PC-3 (cell line): ENCODE results near the gene MRC2. TPM values are rescaled to one million over a fixed set of nuclear protein-coding genes. Genes with fewer than 3 reads are reported as not detected.

Experiments used
- ATAC-seq: fragments of 200-7000 bp; cut with Tn5 transposase; 2 replicates; pipeline ENCODE4 v1.9.1; 2020; ENCODE audit warnings: mild to moderate bottlenecking, moderate library complexity
- BruUV-seq: library from RNA; stranded (reverse); fragments of 400-500 nt; replicated peaks from 2 replicates; lab custom pipeline; 2021; lab: Mats Ljungman, UMichigan
- CTCF ChIA-PET: fragments of 300-600 bp; sonication (Branson Sonifier 250); formaldehyde crosslinking; loops from one replicate; lab custom pipeline; 2022; ENCODE audit warnings: antibody characterized with exemption; lab: Charles Lee
- POLR2A ChIA-PET: fragments of 300-600 bp; sonication (Branson Sonifier 250); formaldehyde crosslinking; loops from one replicate; lab custom pipeline; 2022; ENCODE audit warnings: antibody characterized with exemption; ENCODE audit not compliant: unreplicated experiment; lab: Charles Lee
- DNase-seq: peaks from one replicate; pipeline ENCODE4 v3.0.0-alpha.2; 2015
- H2AFZ ChIP-seq: fragments of 300-600 bp; sonication (generic); 2 replicates; pipeline ENCODE4 v1.6.0; 2016; ENCODE audit warnings: antibody characterized with exemption, low read length
- H3F3A ChIP-seq: fragments of 300-600 bp; sonication (generic); one replicate; pipeline ENCODE4 v1.6.0; 2017; ENCODE audit warnings: antibody characterized with exemption, low read length, control low read depth, mild to moderate bottlenecking; ENCODE audit not compliant: unreplicated experiment
- H3K27ac ChIP-seq: fragments of 300-600 bp; sonication (generic); 2 replicates; pipeline ENCODE4 v1.5.1; 2016; ENCODE audit warnings: mild to moderate bottlenecking, low read length
- H3K27me3 ChIP-seq: fragments of 300-600 bp; sonication (generic); 2 replicates; pipeline ENCODE4 v1.6.1; 2016; ENCODE audit warnings: low read length, mixed read lengths
- H3K36me3 ChIP-seq: fragments of 300-600 bp; sonication (generic); 2 replicates; pipeline ENCODE4 v1.6.1; 2016; ENCODE audit warnings: low read depth, mixed run types, low read length, mixed read lengths
- H3K4me1 ChIP-seq: fragments of 300-600 bp; sonication (generic); 2 replicates; pipeline ENCODE4 v1.5.1; 2016; ENCODE audit warnings: low read length; ENCODE audit not compliant: insufficient read depth
- H3K4me2 ChIP-seq: fragments of 300-600 bp; sonication (generic); 2 replicates; pipeline ENCODE4 v1.6.0; 2016; ENCODE audit warnings: low read length
- H3K4me3 ChIP-seq: fragments of 300-600 bp; sonication (generic); 2 replicates; pipeline ENCODE4 v1.5.1; 2016; ENCODE audit warnings: mild to moderate bottlenecking, low read length, mixed read lengths
- H3K79me2 ChIP-seq: fragments of 300-600 bp; sonication (generic); 2 replicates; pipeline ENCODE4 v1.6.1; 2017; ENCODE audit warnings: low read length, mixed read lengths
- H3K9ac ChIP-seq: fragments of 300-600 bp; sonication (generic); 2 replicates; pipeline ENCODE4 v1.6.0; 2016; ENCODE audit warnings: mild to moderate bottlenecking, low read length
- H3K9me2 ChIP-seq: fragments of 300-600 bp; sonication (generic); replicated peaks from 2 replicates; pipeline ENCODE4 v1.6.1; 2016; ENCODE audit warnings: mixed run types, low read length, mixed read lengths
- H3K9me3 ChIP-seq: fragments of 300-600 bp; sonication (generic); 2 replicates; pipeline ENCODE4 v1.6.1; 2016; ENCODE audit warnings: low read length, mixed read lengths
- H4K20me1 ChIP-seq: fragments of 300-600 bp; sonication (generic); 2 replicates; pipeline ENCODE4 v1.6.1; 2016; ENCODE audit warnings: low read length, mixed read lengths
- CTCF ChIP-seq: fragments of 300-600 bp; sonication (generic); conservative IDR thresholded peaks from 2 replicates; pipeline ENCODE4 v1.5.1; 2017; ENCODE audit warnings: antibody characterized with exemption, low read depth, mild to moderate bottlenecking, low read length
- EZH2 ChIP-seq: fragments of 300-600 bp; sonication (generic); IDR thresholded peaks from one replicate; pipeline ENCODE4 v1.6.1; 2017; ENCODE audit warnings: antibody characterized with exemption, mild to moderate bottlenecking, low read length; ENCODE audit not compliant: unreplicated experiment
- EZH2phosphoT487 ChIP-seq: fragments of 300-600 bp; sonication (generic); IDR thresholded peaks from 2 replicates; pipeline ENCODE4 v1.6.1; 2018; ENCODE audit warnings: mild to moderate bottlenecking, antibody characterized with exemption, low read length, borderline replicate concordance
- intact Hi-C: fragments of 100-400 bp; cut with micrococcal nuclease; formaldehyde crosslinking; loops from 2 replicates; pipeline ENCODE4 v1.9.0; 2023
- total RNA-seq: library from RNA; depleted of rRNA; stranded (reverse); fragments of >200 nt; gene quantifications from 2 replicates; pipeline ENCODE4 v1.2.3, GENCODE V29; 2014

The MRC2 gene
- total RNA-seq, 1 experiment from 2014 or later = 13.5 TPM

GRCh38 chr17:62674841-62675240, 47.4 kb downstream of the MRC2 start:
- Histone ChIP-seq H3K4me3 (no peak overlapping the region), H3K4me1 (peaks cover 6% of the 10 kb centered on the region), H3K36me3 (no peaks in the 10 kb centered on the region), H3K9me3 (no peaks in the 10 kb centered on the region), H3K27ac (no peak overlapping the region), H3K9me2 (no peaks in the 10 kb centered on the region), H3K4me2 (no peak overlapping the region), H3K27me3 (no peaks in the 10 kb centered on the region), H2AFZ (no peak overlapping the region), H3K9ac (no peak overlapping the region), H3F3A (no peaks in the 10 kb centered on the region), H4K20me1 (no peaks in the 10 kb centered on the region), H3K79me2 (no peaks in the 10 kb centered on the region)
- CTCF ChIA-PET = no interaction called here
- no peak for DNase-seq
- intact Hi-C loops = loop anchor here (10.0 kb wide), 1 partner anchor 410 kb away; no protein-coding TSS in a partner anchor
- POLR2A ChIA-PET = no interaction called here
- no peak for ATAC-seq
- BruUV-seq = no TSS peak
- TF ChIP-seq CTCF (no peak), EZH2phosphoT487 (no peak), EZH2 (no peak)

GRCh38 chr17:62675260-62675659, 47.8 kb downstream of the MRC2 start:
- CTCF ChIA-PET = no interaction called here
- Histone ChIP-seq H3K27me3 (no peaks in the 10 kb centered on the region), H3K9ac (no peak overlapping the region), H3K79me2 (no peaks in the 10 kb centered on the region), H3K27ac (no peak overlapping the region), H3K9me3 (no peaks in the 10 kb centered on the region), H3K4me3 (no peak overlapping the region), H4K20me1 (no peaks in the 10 kb centered on the region), H2AFZ (no peak overlapping the region), H3K36me3 (no peaks in the 10 kb centered on the region), H3K4me1 (peaks cover 6% of the 10 kb centered on the region), H3K4me2 (no peak overlapping the region), H3K9me2 (no peaks in the 10 kb centered on the region), H3F3A (no peaks in the 10 kb centered on the region)
- POLR2A ChIA-PET = no interaction called here
- DNase-seq = no peak
- no peak for ATAC-seq
- TF ChIP-seq EZH2 (no peak), CTCF (no peak), EZH2phosphoT487 (no peak)
- intact Hi-C loops = loop anchor here (10.0 kb wide), 1 partner anchor 410 kb away; no protein-coding TSS in a partner anchor
- BruUV-seq = no TSS peak

GRCh38 chr17:62675701-62676100, 48.2 kb downstream of the MRC2 start:
- Histone ChIP-seq H3K9me2 (no peaks in the 10 kb centered on the region), H3K4me3 (no peak overlapping the region), H3K9me3 (no peaks in the 10 kb centered on the region), H4K20me1 (no peaks in the 10 kb centered on the region), H3K9ac (no peak overlapping the region), H2AFZ (no peak overlapping the region), H3K4me1 (peaks cover 6% of the 10 kb centered on the region), H3F3A (no peaks in the 10 kb centered on the region), H3K27ac (no peak overlapping the region), H3K4me2 (no peak overlapping the region), H3K79me2 (no peaks in the 10 kb centered on the region), H3K36me3 (no peaks in the 10 kb centered on the region), H3K27me3 (no peaks in the 10 kb centered on the region)
- DNase-seq (no peak), ATAC-seq (no peak)
- ChIA-PET CTCF (no interaction called here), POLR2A (no interaction called here)
- intact Hi-C loops = loop anchor here (10.0 kb wide), 1 partner anchor 409 kb away; no protein-coding TSS in a partner anchor
- TF ChIP-seq EZH2 (no peak), CTCF (no peak), EZH2phosphoT487 (no peak)
- BruUV-seq = no TSS peak
